CD1c-positive myeloid dendritic cell (primary cell): ENCODE measurements around the gene ABCC1.

Source experiments
- DNase-seq: peaks from one replicate; pipeline ENCODE4 v3.0.0-alpha.2; 2016; ENCODE audit errors: extremely low spot score

The ABCC1 gene

DNA sequence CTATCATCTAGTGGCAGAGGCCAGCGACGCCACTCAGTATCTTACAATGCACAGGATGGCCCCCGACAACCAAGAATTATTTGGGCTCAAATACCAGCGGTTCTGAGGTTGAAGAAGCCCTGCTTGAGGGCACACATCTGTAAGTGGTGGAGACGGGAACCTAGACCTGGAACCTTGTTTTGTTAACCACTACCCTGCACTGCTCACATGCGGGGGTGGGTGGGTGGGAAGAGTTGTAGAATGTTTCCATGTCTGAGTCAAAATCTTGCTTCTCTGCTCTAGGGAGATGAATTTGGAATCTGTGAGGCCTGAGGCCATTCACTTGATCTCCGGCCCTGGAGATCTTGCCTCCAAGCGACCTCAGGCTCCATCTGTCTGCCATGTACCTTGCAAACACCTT, 44.1 kb downstream of the ABCC1 start:
- peak; percentile 16 for DNase-seq

DNA sequence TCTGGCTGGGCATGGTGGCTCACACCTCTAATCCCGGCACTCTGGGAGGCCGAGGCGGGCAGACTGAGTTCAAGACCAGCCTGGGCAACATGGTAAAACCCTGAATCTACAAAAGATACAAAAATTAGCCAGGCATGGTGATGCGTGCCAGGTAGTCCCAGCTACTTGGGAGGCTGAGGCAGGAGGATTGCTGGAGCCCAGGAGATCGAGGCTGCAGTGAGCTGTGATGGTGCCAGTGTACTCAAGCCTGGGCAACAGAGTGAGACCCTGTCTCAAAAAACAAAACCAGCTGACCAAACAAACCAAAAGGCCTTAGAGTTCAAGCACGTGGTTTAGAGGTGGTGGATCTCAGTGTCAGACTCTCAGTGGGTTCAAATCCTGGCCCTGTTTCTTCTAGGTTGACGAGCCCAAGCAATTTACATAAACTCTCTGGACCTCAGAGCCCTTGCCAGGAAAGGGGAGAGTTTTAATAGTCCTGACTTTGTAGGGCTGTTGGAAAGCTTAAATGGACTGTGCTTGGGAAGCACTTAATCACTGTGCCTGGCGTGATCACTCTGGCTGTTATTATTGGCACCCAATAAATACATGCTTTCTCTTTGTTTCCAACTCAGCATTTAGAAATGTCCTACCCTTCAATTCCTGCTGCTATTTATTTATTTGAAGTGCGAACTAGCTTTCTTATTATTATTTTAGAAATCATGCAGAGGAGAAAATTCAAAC, 44.7 kb downstream of the ABCC1 start:
- no peak for DNase-seq

DNA sequence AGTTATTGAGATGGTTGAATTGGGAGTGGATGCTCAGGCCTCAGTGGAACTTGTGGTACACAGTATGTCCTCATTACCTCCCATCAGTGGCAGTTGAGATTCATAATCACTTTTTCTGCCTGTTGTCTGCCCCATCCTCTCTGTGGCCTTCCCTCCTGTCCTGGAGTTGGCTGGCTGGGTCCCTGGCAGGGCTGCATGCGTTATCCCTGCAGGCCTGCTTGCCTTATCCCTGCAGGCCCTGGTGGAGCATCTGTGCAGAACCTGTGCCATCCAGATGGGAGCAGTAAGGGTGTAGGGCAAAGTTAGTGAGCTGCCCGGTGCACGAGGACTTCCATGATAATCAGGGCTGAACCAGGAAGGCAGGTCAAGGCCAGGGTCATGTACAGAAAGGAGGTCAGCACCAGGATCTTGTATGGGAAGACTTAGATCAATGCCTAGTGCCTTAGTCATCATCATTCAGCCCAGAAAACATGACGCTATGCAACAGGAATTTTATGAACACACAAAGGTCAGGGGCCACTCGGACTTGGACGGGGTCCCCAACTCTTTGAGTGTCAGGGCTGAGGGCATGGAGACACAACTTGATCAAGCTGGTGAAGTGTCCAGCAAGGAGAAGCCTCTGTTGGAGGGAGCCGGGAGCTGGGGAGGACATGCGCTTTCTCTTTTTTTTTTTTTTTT, 47.2 kb downstream of the ABCC1 start:
- DNase-seq, result no peak

DNA sequence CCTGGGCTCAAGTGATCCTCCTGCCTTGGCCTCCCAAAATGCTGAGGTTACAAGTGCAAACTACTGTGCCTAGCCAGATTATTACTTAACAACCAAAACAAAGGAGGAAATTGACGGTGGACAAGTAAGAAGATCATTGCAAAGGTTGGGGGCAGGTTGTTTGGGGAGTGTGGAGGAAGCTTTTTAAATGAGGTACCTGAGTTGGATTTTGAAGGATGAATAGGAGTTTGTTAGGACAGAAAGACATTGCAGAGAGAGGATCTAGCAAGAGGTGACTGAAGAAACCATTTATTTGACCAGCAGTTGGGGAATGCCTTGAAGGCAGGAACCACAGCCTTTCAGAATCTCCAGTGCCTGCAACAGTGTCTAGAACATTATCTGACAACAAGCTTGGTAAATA, 51.3 kb downstream of the ABCC1 start:
- no peak for DNase-seq

DNA sequence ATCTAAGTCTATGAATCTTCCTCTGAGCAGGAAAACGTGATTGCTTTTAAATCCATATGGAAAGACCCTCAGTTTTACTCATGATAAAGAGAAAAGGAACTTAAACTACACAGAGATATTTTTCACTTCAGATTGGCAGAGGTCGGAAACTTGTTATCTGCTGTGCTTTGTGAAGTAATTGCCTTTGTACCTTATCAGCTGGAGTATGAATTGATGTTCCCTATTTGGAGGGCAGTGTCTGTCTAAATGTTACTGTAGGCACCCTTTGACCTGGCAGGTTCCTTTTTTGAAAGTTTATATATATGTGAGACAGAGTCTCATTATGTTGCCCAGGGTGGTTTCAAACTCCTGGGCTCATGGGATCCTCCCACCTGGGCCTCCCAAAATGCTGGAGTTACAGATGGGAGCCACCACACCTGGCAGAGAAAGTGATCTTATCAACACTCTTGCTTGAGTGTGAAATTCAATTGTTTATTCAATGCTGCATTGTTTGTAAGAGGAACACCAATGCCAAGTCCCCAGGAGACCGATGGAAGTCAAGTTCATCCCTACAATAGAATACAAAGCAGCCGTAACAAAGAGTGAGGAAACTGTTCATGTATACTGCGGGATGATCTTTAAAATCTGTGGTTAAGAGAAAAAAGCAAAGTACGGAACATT, 52.3 kb downstream of the ABCC1 start:
- DNase-seq, result no peak

DNA sequence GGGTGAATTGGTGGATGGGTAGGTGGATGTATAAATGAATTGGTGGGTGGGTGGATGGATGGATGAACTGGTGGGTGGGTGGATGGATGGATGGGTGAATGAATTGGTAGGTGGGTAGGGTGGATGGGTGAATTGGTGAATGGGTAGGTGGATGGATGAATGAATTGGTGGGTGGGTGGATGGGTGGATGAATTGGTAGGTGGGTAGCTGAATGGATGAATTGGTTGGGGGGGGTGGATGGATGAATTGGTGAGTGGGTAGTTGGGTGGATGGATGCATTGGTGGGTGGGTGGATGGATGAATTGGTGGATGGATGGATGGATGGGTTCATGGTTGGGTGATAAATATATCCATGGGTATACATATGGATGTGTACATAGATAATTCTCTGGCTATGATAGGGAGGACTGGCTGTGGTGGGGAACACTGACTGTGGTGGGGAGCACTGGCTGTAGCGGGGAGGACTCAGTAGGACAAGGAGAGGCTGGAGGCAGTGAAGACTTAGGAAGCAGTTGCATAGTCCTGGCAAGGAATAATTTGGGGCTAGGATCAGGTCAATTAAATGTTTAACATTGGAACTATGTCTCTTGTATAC, 54.4 kb downstream of the ABCC1 start:
- DNase-seq, result no peak

DNA sequence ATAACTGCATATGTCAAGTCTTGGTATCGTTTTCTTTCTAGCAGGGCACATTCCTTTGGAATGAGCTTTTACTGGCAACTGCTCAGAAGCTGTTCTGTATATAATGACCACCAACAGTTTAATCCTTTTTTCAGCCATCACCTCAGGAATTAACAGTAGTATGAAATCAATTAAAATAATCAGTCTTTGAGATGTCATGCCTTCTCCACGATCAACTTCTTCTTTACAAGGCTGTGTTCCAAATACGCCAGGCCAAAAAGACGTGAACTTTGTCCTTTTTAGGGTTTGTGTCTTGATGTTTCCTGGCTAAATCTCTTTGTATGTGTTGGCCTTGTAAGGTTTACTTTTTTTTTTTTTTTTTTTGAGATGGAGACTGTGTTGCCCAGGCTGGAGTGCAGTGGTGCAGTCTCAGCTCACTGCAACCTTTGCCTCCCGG, 54.9 kb downstream of the ABCC1 start:
- no peak for DNase-seq

DNA sequence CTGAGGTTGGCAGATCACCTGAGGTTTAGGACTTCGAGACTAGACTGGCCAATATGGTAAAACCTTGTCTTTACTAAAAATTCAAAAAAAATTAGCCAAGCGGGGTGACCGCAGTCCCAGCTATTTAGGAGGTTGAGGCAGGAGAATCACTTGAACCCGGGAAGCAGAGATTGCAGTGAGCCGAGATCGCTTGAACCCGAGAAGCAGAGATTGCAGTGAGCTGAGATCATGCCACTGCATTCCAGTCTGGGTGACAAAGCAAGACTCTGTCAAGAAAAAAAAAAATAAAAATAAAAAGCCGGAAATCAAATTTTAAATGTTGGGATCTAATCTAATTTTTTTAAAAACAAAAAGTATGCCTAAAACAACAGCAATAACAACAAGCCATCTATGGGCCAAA, 56.3 kb downstream of the ABCC1 start:
- no peak for DNase-seq

DNA sequence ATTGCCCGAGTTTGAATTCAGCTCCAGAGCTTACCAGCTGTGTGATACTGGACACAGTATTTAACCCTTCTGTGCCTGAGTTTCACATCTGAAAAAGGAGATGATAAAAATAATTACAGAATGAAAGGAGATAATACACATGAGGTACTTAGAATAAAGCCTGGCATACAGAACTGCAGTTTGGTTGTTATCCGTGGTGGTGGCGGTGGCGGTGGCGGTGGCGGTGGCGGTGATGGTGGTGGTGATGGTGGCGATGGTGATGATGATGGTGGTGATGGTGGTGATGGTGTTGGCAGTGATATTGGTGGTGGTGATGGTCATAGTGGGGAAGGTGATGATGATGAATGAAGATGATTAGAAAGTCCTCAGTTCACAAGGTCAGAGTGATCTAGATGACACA, 57.2 kb downstream of the ABCC1 start:
- DNase-seq, result no peak

DNA sequence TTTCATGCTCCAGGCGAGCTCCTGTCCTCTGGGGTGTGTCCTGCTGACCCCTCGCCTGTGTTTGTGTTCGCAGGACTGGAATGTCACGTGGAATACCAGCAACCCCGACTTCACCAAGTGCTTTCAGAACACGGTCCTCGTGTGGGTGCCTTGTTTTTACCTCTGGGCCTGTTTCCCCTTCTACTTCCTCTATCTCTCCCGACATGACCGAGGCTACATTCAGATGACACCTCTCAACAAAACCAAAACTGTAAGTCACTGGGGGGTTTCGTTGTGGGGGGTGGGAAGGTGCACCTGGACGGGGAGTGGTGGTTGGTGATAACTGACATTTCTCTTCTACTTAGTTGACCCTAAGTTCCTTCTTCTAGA, 58.3 kb downstream of the ABCC1 start:
- DNase-seq, result peak; percentile 40

DNA sequence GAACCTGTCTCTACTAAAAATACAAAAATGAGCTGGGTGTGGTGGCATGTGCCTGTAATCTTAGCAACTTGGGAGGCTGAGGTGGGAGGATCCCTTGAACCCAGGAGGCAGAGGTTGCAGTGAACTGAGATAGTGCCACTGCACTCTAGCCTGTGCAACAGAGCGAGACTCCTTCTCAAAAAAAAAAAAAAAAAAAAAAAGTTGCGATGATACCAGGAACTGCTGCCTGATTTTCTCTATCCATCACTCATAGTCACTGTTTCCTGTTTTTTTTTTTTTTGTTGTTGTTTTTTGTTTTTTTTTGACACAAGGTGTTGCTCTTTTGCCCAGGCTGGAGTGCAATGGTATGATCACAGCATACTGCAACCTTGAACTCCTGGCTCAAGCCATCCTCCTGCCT, 59.2 kb downstream of the ABCC1 start:
- no peak for DNase-seq

DNA sequence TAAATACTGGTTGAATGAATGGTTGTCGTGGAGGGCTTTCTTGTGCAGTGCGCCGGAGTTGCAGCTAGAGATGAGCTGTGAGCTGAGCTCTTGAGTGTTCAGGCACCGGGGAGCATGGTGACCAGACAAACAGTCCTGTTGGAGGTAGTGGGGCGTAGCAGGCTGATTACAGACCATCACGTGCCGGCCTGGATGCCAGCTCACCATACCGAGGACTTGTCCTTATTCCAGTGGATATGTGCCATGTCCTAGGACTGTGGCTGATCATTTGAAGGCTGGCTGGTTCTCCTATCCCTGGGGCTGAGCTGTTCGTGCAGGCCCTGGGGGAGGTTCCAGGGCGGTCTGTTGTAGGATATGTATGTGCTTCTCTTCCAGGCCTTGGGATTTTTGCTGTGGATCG, 60.0 kb downstream of the ABCC1 start:
- no peak for DNase-seq

DNA sequence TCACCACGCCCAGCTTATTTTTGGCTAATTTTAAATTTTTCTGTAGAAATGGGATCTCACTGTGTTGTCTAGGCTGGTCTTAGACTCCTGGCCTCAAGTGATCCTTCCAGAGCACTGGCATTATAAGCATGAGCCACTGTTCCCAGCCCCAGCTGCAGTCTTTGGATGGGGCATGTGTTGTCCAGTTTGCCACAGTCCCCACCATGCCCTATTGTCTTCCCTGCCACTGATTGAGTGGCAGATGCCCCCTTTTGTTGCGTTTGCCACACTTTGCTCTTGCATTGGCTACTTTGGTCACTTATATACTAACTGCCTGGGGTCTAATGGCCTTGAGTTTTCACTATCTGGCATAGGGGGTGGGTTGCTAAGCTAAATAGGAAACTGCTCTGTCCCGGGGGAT, 60.8 kb downstream of the ABCC1 start:
- DNase-seq, result no peak

DNA sequence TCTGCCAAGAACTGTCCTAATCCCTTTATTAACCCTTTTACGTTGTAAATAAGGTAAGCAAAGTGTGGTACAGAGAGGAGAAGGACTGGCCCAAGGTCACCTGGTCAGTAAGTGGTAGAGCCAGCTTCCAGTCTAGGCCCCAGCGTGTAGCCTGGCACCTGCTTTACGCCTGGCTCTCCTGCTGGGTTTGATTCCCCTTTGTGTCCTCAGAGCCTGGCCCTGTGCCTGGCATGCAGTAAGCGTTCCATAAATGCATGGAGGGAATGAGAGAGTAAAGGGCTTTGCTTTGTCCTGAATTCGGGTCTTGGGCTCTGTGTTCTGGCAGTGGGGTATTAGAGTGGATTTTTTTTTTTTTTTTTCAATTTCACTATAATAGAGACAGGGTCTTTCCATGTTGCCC, 62.7 kb downstream of the ABCC1 start:
- no peak for DNase-seq

DNA sequence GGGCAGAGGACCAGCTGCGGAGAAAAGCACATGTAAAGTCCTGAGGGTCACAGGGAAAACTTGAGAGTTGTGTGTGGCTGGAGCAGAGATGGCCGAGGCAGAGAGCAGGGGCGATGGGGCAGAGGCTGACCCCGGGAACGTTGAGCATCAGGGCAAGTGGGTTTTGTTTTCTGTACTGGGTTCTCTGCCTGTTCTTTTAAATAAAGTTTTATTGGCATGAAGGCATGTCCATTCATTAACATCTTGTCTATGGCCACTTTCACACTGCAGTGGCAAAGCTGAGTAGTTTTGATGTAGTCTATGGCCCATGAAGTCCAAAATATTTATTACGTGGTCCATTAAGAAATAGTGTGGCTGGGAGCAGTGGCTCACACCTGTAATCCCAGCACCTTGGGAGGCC, 64.4 kb downstream of the ABCC1 start:
- no peak for DNase-seq

DNA sequence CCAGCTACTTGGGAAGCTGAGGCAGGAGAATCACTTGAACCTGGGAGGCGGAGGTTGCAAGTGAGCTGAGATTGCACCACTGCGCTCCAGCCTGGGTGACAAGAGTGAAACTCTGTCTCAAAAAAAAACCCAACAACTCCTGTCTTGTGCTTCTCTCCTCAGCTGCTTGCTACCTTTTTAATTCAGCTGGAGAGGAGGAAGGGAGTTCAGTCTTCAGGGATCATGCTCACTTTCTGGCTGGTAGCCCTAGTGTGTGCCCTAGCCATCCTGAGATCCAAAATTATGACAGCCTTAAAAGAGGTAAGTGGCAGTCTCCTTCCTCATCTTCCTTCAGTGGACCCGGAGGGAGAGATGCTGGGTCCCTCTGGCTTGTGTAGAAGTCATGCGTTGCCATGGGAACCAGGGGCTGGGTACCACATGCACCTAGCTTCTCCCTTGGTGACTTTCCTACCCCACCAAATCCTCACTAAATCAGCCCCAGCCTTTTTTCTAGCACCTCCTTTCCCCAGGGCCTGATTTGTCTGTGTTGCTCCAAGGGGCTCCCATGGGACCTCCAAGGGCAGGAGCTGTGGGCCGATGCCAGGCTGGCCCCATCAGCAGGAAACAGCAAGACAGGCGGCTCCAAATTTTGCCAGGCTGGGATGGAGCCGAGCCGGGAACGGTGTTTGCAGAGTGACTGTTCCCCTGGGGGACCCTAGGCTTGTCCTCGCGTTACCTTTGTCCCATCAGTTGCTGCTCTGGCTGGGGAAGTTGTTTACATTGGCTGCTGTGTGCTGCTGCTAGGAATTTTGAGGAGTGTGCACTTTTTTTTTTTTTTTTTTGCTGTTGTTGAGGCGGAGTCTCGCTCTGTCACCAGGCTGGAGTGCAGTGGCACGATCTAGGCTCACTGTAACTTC, 65.2 kb downstream of the ABCC1 start:
- no peak for DNase-seq

DNA sequence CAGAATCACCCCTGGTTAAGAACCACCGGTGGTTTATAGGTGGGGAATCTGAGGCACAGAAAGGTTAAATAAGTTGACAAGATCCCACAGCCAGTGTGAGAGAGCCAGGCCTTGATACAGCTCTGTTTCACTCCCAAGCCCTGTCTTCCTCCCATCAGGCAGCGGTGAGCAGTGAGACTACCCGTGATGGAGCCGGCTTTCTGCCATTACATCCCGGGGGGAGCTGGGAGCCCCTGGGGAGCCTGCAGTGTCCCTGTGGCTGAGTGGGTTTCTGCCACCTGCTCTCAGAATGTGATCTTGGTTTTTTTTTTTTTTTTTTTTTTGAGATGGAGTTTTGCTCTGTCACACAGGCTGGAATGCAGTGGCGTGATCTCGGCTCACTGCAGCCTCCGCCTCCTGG, 66.4 kb downstream of the ABCC1 start:
- DNase-seq, result no peak

DNA sequence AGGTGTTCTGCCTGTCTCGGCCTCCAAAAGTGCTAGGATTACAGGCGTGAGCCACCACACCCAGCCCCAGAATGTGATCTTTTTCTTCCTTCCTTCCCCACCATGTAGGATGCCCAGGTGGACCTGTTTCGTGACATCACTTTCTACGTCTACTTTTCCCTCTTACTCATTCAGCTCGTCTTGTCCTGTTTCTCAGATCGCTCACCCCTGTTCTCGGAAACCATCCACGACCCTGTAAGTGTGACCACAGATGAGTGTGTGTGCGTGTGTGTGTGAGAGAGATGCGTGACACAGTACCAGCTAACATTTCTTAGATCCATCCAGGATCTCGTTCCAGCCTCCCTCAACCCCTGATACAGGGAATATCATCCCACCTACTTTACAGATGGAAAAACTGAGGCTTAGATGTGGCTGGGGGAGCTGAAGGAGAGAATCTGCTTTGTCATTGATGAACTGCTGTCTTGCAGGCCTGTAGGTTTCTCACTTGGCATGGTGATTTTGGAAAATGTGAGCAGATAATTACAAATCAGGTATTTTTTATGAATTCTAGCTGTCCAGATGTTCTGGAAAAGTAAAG, 67.1 kb downstream of the ABCC1 start:
- DNase-seq, result no peak

DNA sequence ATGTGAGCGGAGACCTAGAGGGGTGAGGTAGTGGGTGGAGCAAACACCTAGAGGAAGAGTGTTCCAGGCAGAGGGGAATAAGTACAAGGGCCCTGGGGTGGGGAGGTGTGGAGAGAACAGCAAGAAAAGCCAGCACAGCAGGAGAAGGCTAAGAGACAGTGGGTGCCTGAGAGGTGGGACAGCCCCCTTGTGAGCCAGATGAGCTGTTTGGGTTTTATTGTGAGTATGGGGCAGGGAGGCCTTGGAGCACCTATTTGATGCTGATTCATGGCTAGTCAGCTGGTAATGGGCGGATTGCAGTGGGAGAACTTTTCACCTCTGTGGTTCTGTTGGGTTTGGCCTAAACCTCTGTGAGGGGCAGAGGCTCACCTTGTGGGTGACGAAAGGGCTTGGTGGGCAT, 68.4 kb downstream of the ABCC1 start:
- no peak for DNase-seq

DNA sequence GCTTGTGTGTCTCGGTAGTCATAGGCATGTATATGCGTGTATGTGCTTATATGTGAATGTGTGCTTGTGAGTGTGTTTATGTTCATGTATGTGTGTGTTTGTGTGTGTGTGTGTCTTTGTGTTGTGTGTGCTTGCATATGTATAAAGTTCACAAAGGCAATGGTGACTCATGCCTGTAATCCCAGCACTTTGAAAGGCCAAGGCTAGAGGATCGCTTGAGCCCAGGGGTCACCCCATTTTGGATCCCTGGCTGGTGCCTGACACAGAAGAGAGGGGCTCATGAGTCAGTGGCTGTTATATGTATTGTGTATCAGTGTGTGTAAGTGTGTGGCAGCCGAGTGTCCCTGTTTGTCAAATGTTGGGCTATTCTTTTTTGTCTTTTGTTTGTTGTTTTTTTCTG, 69.3 kb downstream of the ABCC1 start:
- DNase-seq, result no peak

DNA sequence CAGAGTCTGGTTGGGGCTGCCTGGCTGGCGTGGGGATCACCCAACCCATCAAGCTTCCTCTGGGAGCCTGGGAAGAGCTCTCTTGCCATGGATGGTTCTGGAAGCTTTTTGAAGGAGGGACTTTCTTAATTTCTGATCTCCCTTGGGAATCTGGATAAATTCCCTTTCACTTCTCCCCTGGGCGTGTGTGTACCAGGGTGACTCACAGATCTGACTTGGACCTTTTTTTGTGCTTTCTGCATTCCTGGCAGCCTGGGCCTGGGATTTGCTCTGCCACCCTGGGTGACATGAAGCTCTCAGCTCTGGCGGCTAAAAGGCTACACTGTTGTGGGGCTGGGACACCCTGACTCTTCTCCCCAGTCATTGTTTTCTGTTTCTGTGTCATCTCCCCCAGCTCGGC, 70.1 kb downstream of the ABCC1 start:
- DNase-seq, result no peak

DNA sequence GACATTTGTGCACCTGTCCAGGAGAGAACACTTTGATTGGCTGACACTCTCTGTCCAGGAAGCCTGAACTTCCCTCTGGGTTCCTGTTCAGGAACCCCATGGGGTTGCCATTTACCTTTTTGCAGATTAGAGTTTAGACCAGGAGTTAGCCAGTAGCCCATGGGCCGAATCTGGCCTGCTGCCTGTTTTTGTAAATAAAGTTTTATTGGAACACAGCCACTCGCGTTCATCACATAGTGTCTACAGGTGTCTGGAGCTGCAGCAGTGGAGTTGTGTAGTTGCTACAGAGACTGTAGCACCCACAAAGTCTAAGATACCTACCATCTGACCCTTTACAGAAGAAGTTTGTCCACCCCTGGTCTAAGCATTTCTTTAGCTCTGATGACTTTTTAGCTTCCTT, 70.9 kb downstream of the ABCC1 start:
- no peak for DNase-seq
